HCT116 (cell line): ENCODE data around the gene CDH4. TPM values are rescaled to one million over a fixed set of nuclear protein-coding genes. Genes with fewer than 3 reads are reported as not detected.

Source experiments
- ATAC-seq: fragments of 200-7000 bp; cut with Tn5 transposase; 2 replicates; pipeline ENCODE4 v1.9.1; 2020; ENCODE audit warnings: mild to moderate bottlenecking, moderate library complexity
- BruUV-seq: library from RNA; stranded (reverse); fragments of 400-500 nt; replicated peaks from 2 replicates; lab custom pipeline; 2021; lab: Mats Ljungman, UMichigan
- CTCF ChIA-PET: fragments of 300-600 bp; sonication (Branson Sonifier 250); formaldehyde crosslinking; loops from one replicate; lab custom pipeline; 2021; ENCODE audit warnings: antibody characterized with exemption; lab: Charles Lee
- POLR2A ChIA-PET: fragments of 300-600, 350-600 bp; sonication (Branson Sonifier 250); formaldehyde crosslinking; loops from one replicate; lab custom pipeline; 2021; ENCODE audit warnings: antibody characterized with exemption; lab: Charles Lee
- RAD21 ChIA-PET, 2 experiments: fragments of 300-600 bp; sonication (Branson Sonifier 250); formaldehyde crosslinking; loops; one replicate each; lab custom pipeline; 2023; ENCODE audit warnings: low total read pairs in 2 of 2; ENCODE audit not compliant: uncharacterized antibody in 2 of 2, unreplicated experiment in 2 of 2, low non-redundant PET in 1 of 2; lab: Charles Lee
- DNase-seq: peaks from one replicate; pipeline ENCODE4 v3.0.0-alpha.2; 2010; ENCODE audit warnings: low read depth, low spot score
- H2AFZ ChIP-seq: fragments of 200-600 bp; shearing (Covaris generic), sonication (generic); 2 replicates; pipeline ENCODE4 v1.6.1; 2017; ENCODE audit warnings: low read depth, mixed run types, mixed read lengths, antibody characterized with exemption, low read length; ENCODE audit not compliant: poor library complexity, severe bottlenecking
- H3K27ac ChIP-seq: 2 replicates; pipeline ENCODE4 v1.5.1; 2012; ENCODE audit warnings: low read depth, low read length
- H3K27me3 ChIP-seq: fragments of 200-600 bp; sonication (generic); 2 replicates; pipeline ENCODE4 v1.6.1; 2016; ENCODE audit warnings: mixed run types, low read length, mixed read lengths; ENCODE audit not compliant: insufficient read depth
- H3K36me3 ChIP-seq, 2 experiments: fragments of 200-500 bp in 1 of 2; fragments of 200-600 bp in 1 of 2; sonication (Bioruptor generic) in 1 of 2; sonication (generic) in 1 of 2; 2 replicates each; pipeline versions ENCODE4 v1.5.1 to v1.6.1; 2014 to 2016; ENCODE audit warnings: low read length in 2 of 2, inconsistent platforms in 1 of 2, mixed read lengths in 1 of 2, mixed run types in 1 of 2; ENCODE audit not compliant: insufficient read depth in 2 of 2, control insufficient read depth in 1 of 2
- H3K4me1 ChIP-seq, 2 experiments: fragments of 200-600 bp in 1 of 2; sonication (generic) in 1 of 2; 2 replicates each; pipeline versions ENCODE4 v1.5.1 to v1.6.1; 2012 to 2017; ENCODE audit warnings: low read length in 2 of 2, inconsistent platforms in 1 of 2, mild to moderate bottlenecking in 1 of 2, mixed read lengths in 1 of 2, mixed run types in 1 of 2, moderate library complexity in 1 of 2; ENCODE audit not compliant: insufficient read depth in 2 of 2, control insufficient read depth in 1 of 2
- H3K4me2 ChIP-seq: fragments of 200-600 bp; sonication (generic); 2 replicates; pipeline ENCODE4 v1.6.1; 2017; ENCODE audit warnings: mixed run types, low read length, mixed read lengths
- H3K4me3 ChIP-seq, 2 experiments: fragments of 200-600 bp in 1 of 2; sonication (generic) in 1 of 2; replicated peaks in 1 of 2; 2 replicates each; pipeline ENCODE4 v1.5.1; 2011 to 2016; ENCODE audit warnings: low read length in 2 of 2, control low read depth in 1 of 2, low read depth in 1 of 2, mild to moderate bottlenecking in 1 of 2, mixed read lengths in 1 of 2, mixed run types in 1 of 2
- H3K79me2 ChIP-seq: fragments of 200-600 bp; sonication (generic); 2 replicates; pipeline ENCODE4 v1.6.1; 2017; ENCODE audit warnings: mild to moderate bottlenecking, mixed run types, low read length, moderate library complexity, mixed read lengths; ENCODE audit not compliant: insufficient read depth
- H3K9ac ChIP-seq: fragments of 200-600 bp; sonication (generic); 2 replicates; pipeline ENCODE4 v1.6.1; 2016; ENCODE audit warnings: low read length, mixed read lengths
- H3K9me2 ChIP-seq: fragments of 200-600 bp; sonication (generic), shearing (Covaris generic); 2 replicates; pipeline ENCODE4 v1.6.1; 2017; ENCODE audit warnings: mixed run types, mild to moderate bottlenecking, moderate library complexity; ENCODE audit not compliant: insufficient read depth
- H3K9me3 ChIP-seq, 2 experiments: fragments of 200-500 bp in 1 of 2; fragments of 200-600 bp in 1 of 2; sonication (Bioruptor generic) in 1 of 2; sonication (generic) in 1 of 2; 2 replicates each; pipeline ENCODE4 v1.6.1; 2014 to 2017; ENCODE audit warnings: low read length in 2 of 2, mixed read lengths in 2 of 2, inconsistent platforms in 1 of 2, low read depth in 1 of 2, mild to moderate bottlenecking in 1 of 2, mixed run types in 1 of 2, moderate library complexity in 1 of 2; ENCODE audit not compliant: control insufficient read depth in 1 of 2, insufficient read depth in 1 of 2
- H4K20me1 ChIP-seq: fragments of 200-600 bp; sonication (generic), shearing (Covaris generic); 2 replicates; pipeline ENCODE4 v1.6.1; 2017; ENCODE audit warnings: mixed run types, mild to moderate bottlenecking, moderate library complexity; ENCODE audit not compliant: insufficient read depth
- CBX3 ChIP-seq: IDR thresholded peaks from 2 replicates; pipeline ENCODE4 v1.6.1; 2012; ENCODE audit warnings: low read depth
- EGR1 ChIP-seq: IDR thresholded peaks from 2 replicates; pipeline ENCODE4 v1.6.1; 2012; ENCODE audit warnings: low read depth
- YY1 ChIP-seq: IDR thresholded peaks from 2 replicates; pipeline ENCODE4 v1.6.1; 2011; ENCODE audit warnings: low read length, low read depth, moderate library complexity, mild to moderate bottlenecking; ENCODE audit not compliant: insufficient replicate concordance; ENCODE audit errors: extremely low read depth
- intact Hi-C: fragments of 100-400 bp; cut with micrococcal nuclease; formaldehyde crosslinking; loops from 2 replicates; pipeline ENCODE4 v1.10.0; 2022
- total RNA-seq: library from RNA; stranded (reverse); gene quantifications from one replicate; pipeline ENCODE4 v1.2.1, GENCODE V29; 2021; ENCODE audit not compliant: unreplicated experiment
- TF ChIP-seq, protein P1 (sequence below): IDR thresholded peaks from 2 replicates; pipeline ENCODE4 v1.6.1; 2012; ENCODE audit warnings: low read depth
- TF ChIP-seq, protein P2 (sequence below): IDR thresholded peaks from 2 replicates; pipeline ENCODE4 v1.6.1; 2011; ENCODE audit warnings: mild to moderate bottlenecking, low read length, moderate library complexity; ENCODE audit not compliant: insufficient replicate concordance; ENCODE audit errors: extremely low read depth

CDH4 gene
- total RNA-seq, 1 experiment from 2014 or later = not detected

DNA sequence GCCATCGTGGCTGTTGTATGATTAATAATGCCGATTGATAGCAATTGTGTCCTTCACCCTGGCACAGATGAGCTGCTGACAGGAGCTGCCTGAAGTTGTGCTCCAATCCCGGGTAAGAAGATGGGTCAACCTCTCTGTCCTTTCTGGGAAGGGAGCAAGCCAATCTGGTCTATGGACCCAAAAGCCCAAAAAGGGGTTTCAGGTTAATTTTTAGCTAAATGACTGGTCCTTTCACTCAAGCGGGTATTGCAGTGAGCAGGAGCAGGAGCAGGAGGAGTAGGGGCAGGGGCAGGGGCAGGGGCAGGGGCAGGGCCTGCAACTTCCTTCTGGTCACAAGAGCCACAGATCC lies 648.9 kb downstream of the CDH4 start (continued):
- no peak for TF ChIP-seq CBX3

DNA sequence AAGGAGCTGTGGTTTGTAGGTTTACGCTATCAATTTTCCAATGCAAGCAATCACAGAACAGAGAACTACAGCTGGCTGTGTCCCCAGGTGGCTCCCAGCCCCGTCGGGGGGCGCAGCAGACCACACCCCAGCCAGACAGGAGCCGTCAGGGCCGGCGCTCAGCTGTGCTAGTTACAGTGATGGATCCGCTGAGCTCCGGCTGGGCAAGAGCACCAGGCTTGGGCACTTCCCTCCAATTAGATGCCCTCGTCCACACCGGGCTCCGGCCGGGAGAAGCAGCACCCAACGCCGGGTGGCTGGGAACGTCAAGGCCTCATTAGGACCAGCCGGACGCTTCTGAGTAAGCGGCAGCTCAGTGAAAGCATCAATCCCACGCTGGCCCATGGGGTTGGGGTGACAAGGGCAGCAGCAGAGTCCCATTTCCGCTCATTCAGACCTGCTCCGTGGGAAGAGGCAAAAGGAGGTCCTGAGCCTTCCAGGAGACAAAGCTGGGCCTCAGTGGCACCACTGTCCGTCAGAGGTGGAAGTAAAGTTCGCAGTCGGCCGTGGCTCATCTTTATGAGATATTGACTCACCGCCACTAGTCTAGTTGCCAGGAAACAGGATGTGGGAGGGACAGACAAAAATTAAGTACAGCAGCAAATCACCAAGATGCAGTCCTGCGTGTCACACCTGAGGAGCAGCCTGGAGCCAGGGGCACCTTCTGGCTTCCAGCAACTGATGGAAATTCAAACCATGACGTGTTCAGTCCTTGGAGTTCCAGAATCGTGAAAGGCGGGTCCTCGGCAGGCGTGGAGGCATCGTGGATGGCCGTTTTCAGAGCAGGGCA lies 649.5 kb downstream of the CDH4 start:
- no peak overlapping the region for H3K9ac ChIP-seq
- no peaks in the 10 kb centered on the region for H3K79me2 ChIP-seq
- POLR2A ChIA-PET = no interaction called here
- BruUV-seq = no TSS peak
- no peaks in the 10 kb centered on the region for H3K4me1 ChIP-seq
- peak; percentile 25; the same call in 1 of the 2 replicates for ATAC-seq
- H4K20me1 ChIP-seq = no peaks in the 10 kb centered on the region
- no peak for DNase-seq
- H3K4me2 ChIP-seq = no peak overlapping the region
- H3K27ac ChIP-seq = no peak overlapping the region
- intact Hi-C loops = no loop called here
- no peaks in the 10 kb centered on the region for H3K9me2 ChIP-seq
- TF ChIP-seq, protein P1, sequence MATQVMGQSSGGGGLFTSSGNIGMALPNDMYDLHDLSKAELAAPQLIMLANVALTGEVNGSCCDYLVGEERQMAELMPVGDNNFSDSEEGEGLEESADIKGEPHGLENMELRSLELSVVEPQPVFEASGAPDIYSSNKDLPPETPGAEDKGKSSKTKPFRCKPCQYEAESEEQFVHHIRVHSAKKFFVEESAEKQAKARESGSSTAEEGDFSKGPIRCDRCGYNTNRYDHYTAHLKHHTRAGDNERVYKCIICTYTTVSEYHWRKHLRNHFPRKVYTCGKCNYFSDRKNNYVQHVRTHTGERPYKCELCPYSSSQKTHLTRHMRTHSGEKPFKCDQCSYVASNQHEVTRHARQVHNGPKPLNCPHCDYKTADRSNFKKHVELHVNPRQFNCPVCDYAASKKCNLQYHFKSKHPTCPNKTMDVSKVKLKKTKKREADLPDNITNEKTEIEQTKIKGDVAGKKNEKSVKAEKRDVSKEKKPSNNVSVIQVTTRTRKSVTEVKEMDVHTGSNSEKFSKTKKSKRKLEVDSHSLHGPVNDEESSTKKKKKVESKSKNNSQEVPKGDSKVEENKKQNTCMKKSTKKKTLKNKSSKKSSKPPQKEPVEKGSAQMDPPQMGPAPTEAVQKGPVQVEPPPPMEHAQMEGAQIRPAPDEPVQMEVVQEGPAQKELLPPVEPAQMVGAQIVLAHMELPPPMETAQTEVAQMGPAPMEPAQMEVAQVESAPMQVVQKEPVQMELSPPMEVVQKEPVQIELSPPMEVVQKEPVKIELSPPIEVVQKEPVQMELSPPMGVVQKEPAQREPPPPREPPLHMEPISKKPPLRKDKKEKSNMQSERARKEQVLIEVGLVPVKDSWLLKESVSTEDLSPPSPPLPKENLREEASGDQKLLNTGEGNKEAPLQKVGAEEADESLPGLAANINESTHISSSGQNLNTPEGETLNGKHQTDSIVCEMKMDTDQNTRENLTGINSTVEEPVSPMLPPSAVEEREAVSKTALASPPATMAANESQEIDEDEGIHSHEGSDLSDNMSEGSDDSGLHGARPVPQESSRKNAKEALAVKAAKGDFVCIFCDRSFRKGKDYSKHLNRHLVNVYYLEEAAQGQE = no peak
- TF ChIP-seq YY1 (no peak), EGR1 (no peak)
- TF ChIP-seq, protein P2, sequence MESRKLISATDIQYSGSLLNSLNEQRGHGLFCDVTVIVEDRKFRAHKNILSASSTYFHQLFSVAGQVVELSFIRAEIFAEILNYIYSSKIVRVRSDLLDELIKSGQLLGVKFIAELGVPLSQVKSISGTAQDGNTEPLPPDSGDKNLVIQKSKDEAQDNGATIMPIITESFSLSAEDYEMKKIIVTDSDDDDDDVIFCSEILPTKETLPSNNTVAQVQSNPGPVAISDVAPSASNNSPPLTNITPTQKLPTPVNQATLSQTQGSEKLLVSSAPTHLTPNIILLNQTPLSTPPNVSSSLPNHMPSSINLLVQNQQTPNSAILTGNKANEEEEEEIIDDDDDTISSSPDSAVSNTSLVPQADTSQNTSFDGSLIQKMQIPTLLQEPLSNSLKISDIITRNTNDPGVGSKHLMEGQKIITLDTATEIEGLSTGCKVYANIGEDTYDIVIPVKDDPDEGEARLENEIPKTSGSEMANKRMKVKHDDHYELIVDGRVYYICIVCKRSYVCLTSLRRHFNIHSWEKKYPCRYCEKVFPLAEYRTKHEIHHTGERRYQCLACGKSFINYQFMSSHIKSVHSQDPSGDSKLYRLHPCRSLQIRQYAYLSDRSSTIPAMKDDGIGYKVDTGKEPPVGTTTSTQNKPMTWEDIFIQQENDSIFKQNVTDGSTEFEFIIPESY = no peak
- TF ChIP-seq, all 23 proteins: peak for 0
- Histone ChIP-seq H2AFZ (no peak overlapping the region), H3K27me3 (peaks cover 5% of the 10 kb centered on the region; the same call in 1 of the 2 replicates), H3K4me3 (no peak overlapping the region), H3K36me3 (no peaks in the 10 kb centered on the region), H3K9me3 (no peaks in the 10 kb centered on the region)
- CTCF ChIA-PET = no interaction called here
- RAD21 ChIA-PET = no interaction called here
